Epithelial cell of esophagus (primary cell): Measurements from ENCODE around the gene C11orf21.

Experiments used
- DNase-seq: peaks from one replicate; pipeline ENCODE4 v3.0.0; 2010; ENCODE audit warnings: low read depth
- H3K4me3 ChIP-seq: 2 replicates; pipeline ENCODE4 v1.5.1; 2011; ENCODE audit warnings: mild to moderate bottlenecking, low read length, control low read depth
- TF ChIP-seq, protein P1 (sequence below): IDR thresholded peaks from 2 replicates; pipeline ENCODE4 v1.5.1; 2011; ENCODE audit warnings: low read depth, mild to moderate bottlenecking, low read length, control low read depth, inconsistent platforms; ENCODE audit not compliant: insufficient read depth; ENCODE audit errors: missing control alignments

C11orf21 gene

GRCh38 chr11:2329551-2329950 is 27.8 kb upstream of the C11orf21 start:
- TF ChIP-seq, protein P1, sequence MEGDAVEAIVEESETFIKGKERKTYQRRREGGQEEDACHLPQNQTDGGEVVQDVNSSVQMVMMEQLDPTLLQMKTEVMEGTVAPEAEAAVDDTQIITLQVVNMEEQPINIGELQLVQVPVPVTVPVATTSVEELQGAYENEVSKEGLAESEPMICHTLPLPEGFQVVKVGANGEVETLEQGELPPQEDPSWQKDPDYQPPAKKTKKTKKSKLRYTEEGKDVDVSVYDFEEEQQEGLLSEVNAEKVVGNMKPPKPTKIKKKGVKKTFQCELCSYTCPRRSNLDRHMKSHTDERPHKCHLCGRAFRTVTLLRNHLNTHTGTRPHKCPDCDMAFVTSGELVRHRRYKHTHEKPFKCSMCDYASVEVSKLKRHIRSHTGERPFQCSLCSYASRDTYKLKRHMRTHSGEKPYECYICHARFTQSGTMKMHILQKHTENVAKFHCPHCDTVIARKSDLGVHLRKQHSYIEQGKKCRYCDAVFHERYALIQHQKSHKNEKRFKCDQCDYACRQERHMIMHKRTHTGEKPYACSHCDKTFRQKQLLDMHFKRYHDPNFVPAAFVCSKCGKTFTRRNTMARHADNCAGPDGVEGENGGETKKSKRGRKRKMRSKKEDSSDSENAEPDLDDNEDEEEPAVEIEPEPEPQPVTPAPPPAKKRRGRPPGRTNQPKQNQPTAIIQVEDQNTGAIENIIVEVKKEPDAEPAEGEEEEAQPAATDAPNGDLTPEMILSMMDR = no peak
- DNase-seq = no peak
- no peak overlapping the region for H3K4me3 ChIP-seq

GRCh38 chr11:2328656-2329354 is 27.1 kb upstream of the C11orf21 start:
- no peak for DNase-seq
- H3K4me3 ChIP-seq = no peak overlapping the region
- TF ChIP-seq, protein P1 = no peak

- TF ChIP-seq, protein P1 = no peak
- DNase-seq = no peak
- no peak overlapping the region for H3K4me3 ChIP-seq
Measured at GRCh38 chr11:2328021-2328420, 26.3 kb upstream of the C11orf21 start.

DNA sequence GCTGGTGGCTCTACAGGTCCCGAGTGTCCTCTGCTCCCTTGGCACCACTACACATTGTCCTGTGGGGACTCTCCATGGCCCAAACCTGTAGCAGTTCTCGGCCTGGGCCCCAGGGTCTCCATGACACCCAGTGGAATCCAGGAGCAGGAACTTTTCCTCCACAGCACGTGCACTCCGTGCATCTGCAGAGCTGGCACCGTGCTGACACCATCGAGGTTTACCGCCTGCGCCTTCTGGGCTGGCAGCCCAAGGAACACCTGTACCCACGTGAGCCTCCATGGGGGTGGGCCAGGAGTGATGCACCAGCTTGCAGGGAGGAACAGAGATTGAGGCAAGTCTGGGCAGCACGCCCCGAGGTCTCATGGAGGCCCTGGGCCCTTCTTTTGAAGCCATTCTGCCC is 25.3 kb upstream of the C11orf21 start:
- H3K4me3 ChIP-seq = no peak overlapping the region
- TF ChIP-seq, protein P1 = no peak
- DNase-seq = no peak

DNA sequence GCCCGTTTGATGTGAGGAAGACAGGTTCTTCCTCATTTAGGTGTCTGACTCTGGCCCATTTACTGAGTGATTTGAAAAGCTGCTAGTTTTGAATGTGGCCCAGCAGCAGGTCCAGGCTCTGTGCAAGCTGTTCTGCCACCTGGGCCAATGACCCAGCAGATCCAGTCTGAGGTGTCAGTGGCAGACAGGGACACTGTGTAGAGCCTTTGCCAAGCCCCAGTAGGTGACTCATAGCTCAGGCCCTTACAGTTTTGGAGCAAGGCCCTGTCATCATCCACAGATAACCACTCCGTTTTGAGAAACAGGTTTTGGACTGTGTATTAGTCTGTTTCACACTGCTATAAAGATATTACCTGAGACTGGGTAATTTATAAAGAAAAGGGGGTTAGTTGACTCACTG is 24.0 kb upstream of the C11orf21 start:
- H3K4me3 ChIP-seq = no peak overlapping the region
- peak; percentile 68 for DNase-seq
- TF ChIP-seq, protein P1 = no peak

- TF ChIP-seq, protein P1 = no peak
- no peak for DNase-seq
- H3K4me3 ChIP-seq = no peak overlapping the region
Measured at GRCh38 chr11:2325123-2325522, 23.4 kb upstream of the C11orf21 start.

GRCh38 chr11:2321311-2321683 is 19.6 kb upstream of the C11orf21 start:
- TF ChIP-seq, protein P1 = no peak

More at GRCh38 chr11:2321311-2321683, 19.6 kb upstream of the C11orf21 start:
- DNase-seq = no peak
- H3K4me3 ChIP-seq = no peak overlapping the region
